Activated CD4-positive, alpha-beta T cell treated with anti-CD3 and anti-CD28 coated beads, Interleukin-2, Interleukin-4, amounts not matched to agents 100 ng/mL and 50 ng/mL, durations not matched to agents 16 hours and 8 hours (primary cell): ENCODE data around the gene CD79B.
"Not testable (repeated sequence)": the region's sequence is repeated elsewhere in the genome, so short reads cannot be mapped to it uniquely, and the experiment has no call there.

ENCODE experiments used
- DNase-seq: peaks from one replicate; pipeline ENCODE4 v3.0.0-alpha.2; 2020; ENCODE audit warnings: low spot score

Gene CD79B

GRCh38 chr17:63930951-63931575 is 1.1 kb downstream of the CD79B start:
- DNase-seq = peak; percentile 48

- DNase-seq = no peak
Observed at GRCh38 chr17:63929860-63930766, 2.0 kb downstream of the CD79B start.

GRCh38 chr17:63928966-63929695 is 3.0 kb downstream of the CD79B start:
- DNase-seq = no peak

- no peak for DNase-seq
Observed at GRCh38 chr17:63928172-63928666, 3.9 kb downstream of the CD79B start.

- DNase-seq = no peak
Observed at GRCh38 chr17:63927464-63928171, 4.5 kb downstream of the CD79B start.

GRCh38 chr17:63926164-63926563 is 6.0 kb downstream of the CD79B start:
- DNase-seq = no peak

- no peak for DNase-seq
Observed at GRCh38 chr17:63925615-63926014, 6.5 kb downstream of the CD79B start.

- not testable (repeated sequence) for DNase-seq
Observed at GRCh38 chr17:63922402-63922801, 9.7 kb downstream of the CD79B start.

- not testable (repeated sequence) for DNase-seq
Observed at GRCh38 chr17:63920779-63921178, 11.4 kb downstream of the CD79B start.

GRCh38 chr17:63920050-63920449 is 12.1 kb downstream of the CD79B start:
- DNase-seq = not testable (repeated sequence)

- DNase-seq = peak; percentile 78
Observed at GRCh38 chr17:63919311-63919723, 12.8 kb downstream of the CD79B start.

- DNase-seq = not testable (repeated sequence)
Observed at GRCh38 chr17:63918789-63919305, 13.3 kb downstream of the CD79B start, which contains the start of gene GH1. Gene GH1, minus strand, starts transcription at chr17:63918839. Its CDS starts 63 bp downstream, at chr17:63918776.

- DNase-seq = no peak
Observed at GRCh38 chr17:63918305-63918704, 13.8 kb downstream of the CD79B start.

- DNase-seq = no peak
Observed at GRCh38 chr17:63917646-63918045, 14.5 kb downstream of the CD79B start.

GRCh38 chr17:63917206-63917605 is 14.9 kb downstream of the CD79B start:
- DNase-seq = not testable (repeated sequence)

- DNase-seq = no peak
Observed at GRCh38 chr17:63916566-63917185, 15.5 kb downstream of the CD79B start.

- DNase-seq = not testable (repeated sequence)
Observed at GRCh38 chr17:63915753-63916152, 16.4 kb downstream of the CD79B start.

- no peak for DNase-seq
Observed at GRCh38 chr17:63914471-63914870, 17.7 kb downstream of the CD79B start.

GRCh38 chr17:63911657-63912100 is 20.5 kb downstream of the CD79B start:
- peak; percentile 63 for DNase-seq

- DNase-seq = no peak
Observed at GRCh38 chr17:63911041-63911635, 21.0 kb downstream of the CD79B start, which contains the start of gene CSHL1. Gene CSHL1, minus strand, starts transcription at chr17:63911258. Its CDS starts 62 bp downstream, at chr17:63911196.
